Osteocyte (in vitro differentiated cells): Measurements from ENCODE around the gene ZMPSTE24. TPM values are rescaled to one million over a fixed set of nuclear protein-coding genes. Genes with fewer than 3 reads are reported as not detected.

Experiments
- DNase-seq: peaks from one replicate; pipeline ENCODE4 v3.0.0; 2021; ENCODE audit warnings: mixed read lengths; ENCODE audit not compliant: unreplicated experiment; ENCODE audit errors: extremely low spot score
- H3K27ac Mint-ChIP-seq: one replicate; pipeline ENCODE4 v1.8.0; 2021; ENCODE audit warnings: mild to moderate bottlenecking, mixed read lengths; ENCODE audit not compliant: unreplicated experiment
- H3K27me3 Mint-ChIP-seq: one replicate; pipeline ENCODE4 v1.8.0; 2021; ENCODE audit warnings: mixed read lengths; ENCODE audit not compliant: unreplicated experiment
- H3K36me3 Mint-ChIP-seq: one replicate; pipeline ENCODE4 v1.8.0; 2021; ENCODE audit warnings: mixed read lengths; ENCODE audit not compliant: unreplicated experiment
- H3K4me1 Mint-ChIP-seq: one replicate; pipeline ENCODE4 v1.8.0; 2021; ENCODE audit warnings: mixed read lengths; ENCODE audit not compliant: unreplicated experiment
- H3K4me3 Mint-ChIP-seq: one replicate; pipeline ENCODE4 v1.8.0; 2021; ENCODE audit warnings: mild to moderate bottlenecking, moderate library complexity, mixed read lengths; ENCODE audit not compliant: unreplicated experiment
- H3K9me3 Mint-ChIP-seq: one replicate; pipeline ENCODE4 v1.8.0; 2021; ENCODE audit warnings: mixed read lengths; ENCODE audit not compliant: unreplicated experiment
- CTCF ChIP-seq: fragments of 200-600 bp; sonication (generic); IDR thresholded peaks from 2 replicates; pipeline ENCODE4 v1.5.0; 2021; ENCODE audit warnings: antibody characterized with exemption, mild to moderate bottlenecking, moderate library complexity
- total RNA-seq: library from RNA; stranded (reverse); gene quantifications from 2 replicates; pipeline ENCODE4 v1.2.1, GENCODE V29; 2021

ZMPSTE24 gene
- total RNA-seq, 1 donor from 2014 or later, result 43.4 TPM

- H3K36me3 Mint-ChIP-seq, result no peaks in the 10 kb centered on the region
- peak; percentile 79 for DNase-seq
- TF ChIP-seq CTCF, result no peak
- H3K4me3 Mint-ChIP-seq, result no peak overlapping the region
- no peak overlapping the region for H3K27ac Mint-ChIP-seq
- H3K4me1 Mint-ChIP-seq, result peaks cover 32% of the 10 kb centered on the region
- peaks cover 20% of the 10 kb centered on the region for H3K27me3 Mint-ChIP-seq
- no peaks in the 10 kb centered on the region for H3K9me3 Mint-ChIP-seq
These were observed 56.1 kb downstream of the ZMPSTE24 start for GRCh38 chr1:40313958-40314720.

- Mint-ChIP-seq H3K4me1 (peaks cover 32% of the 10 kb centered on the region), H3K4me3 (peak overlapping the region; percentile 26), H3K27ac (peak overlapping the region; percentile 34), H3K9me3 (no peaks in the 10 kb centered on the region), H3K36me3 (no peaks in the 10 kb centered on the region), H3K27me3 (peaks cover 20% of the 10 kb centered on the region)
- DNase-seq, result peak; percentile 83
- TF ChIP-seq CTCF, result no peak
These were observed 56.7 kb downstream of the ZMPSTE24 start for GRCh38 chr1:40314721-40315238.

GRCh38 chr1:40315239-40315794 lies 57.3 kb downstream of the ZMPSTE24 start:
- Mint-ChIP-seq H3K36me3 (no peaks in the 10 kb centered on the region), H3K27me3 (peaks cover 20% of the 10 kb centered on the region), H3K4me3 (peak overlapping the region; percentile 60), H3K9me3 (no peaks in the 10 kb centered on the region), H3K4me1 (peaks cover 32% of the 10 kb centered on the region), H3K27ac (peak overlapping the region; percentile 34)
- DNase-seq, result peak; percentile 93
- peak; percentile 92 for TF ChIP-seq CTCF

- Mint-ChIP-seq H3K9me3 (no peaks in the 10 kb centered on the region), H3K4me1 (peaks cover 32% of the 10 kb centered on the region), H3K27me3 (peaks cover 20% of the 10 kb centered on the region), H3K27ac (no peak overlapping the region), H3K36me3 (no peaks in the 10 kb centered on the region), H3K4me3 (peak overlapping the region; percentile 60)
- peak; percentile 80 for DNase-seq
- no peak for TF ChIP-seq CTCF
These were observed 58.0 kb downstream of the ZMPSTE24 start for GRCh38 chr1:40315795-40316594.
